Glomerular endothelial cell (primary cell): ENCODE data around the gene DPP9. TPM values are rescaled to one million over a fixed set of nuclear protein-coding genes. Genes with fewer than 3 reads are reported as not detected.

Experiments used
- DNase-seq: peaks from one replicate; pipeline ENCODE4 v3.0.0-alpha.2; 2011; ENCODE audit warnings: low read depth, low spot score; ENCODE audit errors: extremely low read depth
- total RNA-seq: library from RNA; depleted of rRNA; stranded (reverse); fragments of >200 nt; gene quantifications from 2 replicates; pipeline ENCODE4 v1.2.3, GENCODE V29; 2015

The DPP9 gene
- total RNA-seq, 1 donor from 2014 or later: 118 TPM

- DNase-seq: no peak
Measured at GRCh38 chr19:4638317-4638716, 85.3 kb downstream of the DPP9 start.

DNA sequence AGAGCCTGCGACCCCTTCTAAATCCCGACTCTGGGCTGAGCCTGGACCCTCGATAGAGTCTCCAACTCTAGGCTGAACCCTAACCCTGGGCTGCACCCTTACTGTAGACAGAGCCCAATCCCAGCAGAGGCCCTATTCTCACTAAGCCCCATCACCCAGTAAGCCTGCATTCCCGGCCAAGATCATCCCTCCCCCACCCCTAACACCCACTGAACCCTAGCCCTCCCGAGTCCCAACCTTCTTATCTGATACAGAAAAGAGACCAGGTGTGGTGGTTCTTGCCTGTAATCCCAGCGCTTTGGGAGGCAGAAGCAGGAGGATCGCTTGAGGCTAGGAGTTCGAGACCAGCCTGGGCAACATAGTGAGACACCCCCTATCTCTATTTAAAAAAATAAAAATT lies 86.9 kb downstream of the DPP9 start:
- no peak for DNase-seq

- DNase-seq: no peak
Measured at GRCh38 chr19:4636151-4636717, 87.4 kb downstream of the DPP9 start.

DNA sequence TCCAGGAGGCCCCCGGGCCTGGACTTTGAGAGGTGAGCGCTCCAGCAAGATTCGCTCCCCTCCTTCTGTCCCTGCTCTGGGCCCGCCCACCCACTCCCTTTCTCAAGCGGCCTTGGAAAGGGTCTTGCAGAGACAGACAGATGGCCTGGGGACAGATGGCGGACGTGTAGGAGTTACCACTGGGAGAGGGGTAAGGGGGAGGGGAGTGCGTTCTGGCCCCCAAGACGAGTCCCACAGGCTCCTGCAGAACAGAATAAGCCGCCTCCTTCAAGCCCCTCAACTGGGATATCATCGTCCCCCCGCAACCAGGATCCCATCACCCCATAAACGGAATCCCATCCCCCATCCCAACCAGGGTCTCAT lies 87.9 kb downstream of the DPP9 start:
- no peak for DNase-seq

DNA sequence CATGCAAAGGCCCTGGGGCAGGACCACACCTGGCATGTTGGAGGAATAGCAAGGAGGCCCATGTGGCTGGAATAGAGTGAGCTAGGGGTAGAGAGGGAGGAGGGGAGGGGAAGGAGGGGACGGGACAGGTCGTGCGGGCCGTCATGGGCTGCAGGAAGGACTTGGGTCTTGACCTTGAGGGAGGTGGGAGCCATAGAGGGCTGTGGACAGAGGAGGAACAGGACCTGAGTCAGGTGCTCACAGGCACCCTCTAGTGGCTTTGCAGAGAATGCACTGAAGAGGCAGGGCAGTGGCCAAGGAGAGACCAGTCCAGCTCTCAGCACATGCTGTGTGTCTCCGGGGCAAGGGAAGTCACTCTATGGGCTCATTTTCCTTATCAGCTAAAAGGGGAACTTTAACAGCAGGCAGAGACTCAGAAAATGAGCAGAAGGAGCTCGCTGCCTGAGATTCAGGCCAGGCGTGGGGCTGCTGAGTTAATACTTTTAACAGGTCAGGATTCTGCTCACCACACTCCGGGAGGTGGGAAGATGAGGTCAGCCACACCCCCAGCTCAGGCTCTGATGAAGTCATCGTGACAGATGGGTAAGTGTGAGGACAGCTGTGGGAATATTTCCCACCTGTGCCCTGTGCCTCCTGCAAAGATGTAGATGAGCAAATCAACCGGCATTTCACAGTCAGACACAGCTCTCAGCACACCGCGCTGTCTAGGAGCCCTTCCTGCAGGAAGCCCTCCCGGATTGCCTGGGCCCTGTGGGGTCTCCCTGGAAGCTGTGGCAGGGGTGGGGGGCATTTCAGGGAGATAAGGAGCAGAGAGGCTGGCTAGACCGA lies 90.3 kb downstream of the DPP9 start:
- no peak for DNase-seq

Other genes with a start within 250 kb of the DPP9 start
- 0.05 and 0.12 TPM in 2 replicates for gene PLIN4, start 205.4 kb downstream of the DPP9 start, total RNA-seq
- gene PLIN5, start 188.6 kb downstream of the DPP9 start, total RNA-seq: 0.41 TPM in 1 of 2 replicates, not detected in the other
- gene LRG1, start 183.8 kb downstream of the DPP9 start, total RNA-seq: 1.8 and 2.3 TPM in 2 replicates
- 316 and 446 TPM in 2 replicates for gene SEMA6B, start 164.2 kb downstream of the DPP9 start, total RNA-seq
- 63.7 and 136 TPM in 2 replicates for gene TNFAIP8L1, start 84.3 kb downstream of the DPP9 start, total RNA-seq
- 122 and 126 TPM in 2 replicates for gene MYDGF, start 53.5 kb downstream of the DPP9 start, total RNA-seq
- 13.4 and 16.5 TPM in 2 replicates for gene FEM1A, start 67.9 kb upstream of the DPP9 start, total RNA-seq
- gene TICAM1, start 107.9 kb upstream of the DPP9 start, total RNA-seq: 12.0 and 16.7 TPM in 2 replicates
- gene PLIN3, start 143.8 kb upstream of the DPP9 start, total RNA-seq: 96.7 and 105 TPM in 2 replicates
- gene ARRDC5, start 179.1 kb upstream of the DPP9 start, total RNA-seq: not detected in 2 replicates
- gene UHRF1, start 185.7 kb upstream of the DPP9 start, total RNA-seq: 12.2 and 22.6 TPM in 2 replicates
- 38.0 and 47.5 TPM in 2 replicates for gene KDM4B, start 245.3 kb upstream of the DPP9 start, total RNA-seq